Activated T-cell treated with anti-CD3 and anti-CD28 coated beads, Interleukin-2, amount 50 U/mL, for 48 hours (primary cell): ENCODE data around the gene MGA.
A peak's percentile ranks its signal among the peaks of the same experiment; 100 is the strongest.
"Not testable (repeated sequence)": the region's sequence is repeated elsewhere in the genome, so short reads cannot be mapped to it uniquely, and the experiment has no call there.

ENCODE experiments used
- DNase-seq, 2 experiments: peaks; one replicate each; pipeline ENCODE4 v3.0.0-alpha.2; 2020

MGA gene

DNA sequence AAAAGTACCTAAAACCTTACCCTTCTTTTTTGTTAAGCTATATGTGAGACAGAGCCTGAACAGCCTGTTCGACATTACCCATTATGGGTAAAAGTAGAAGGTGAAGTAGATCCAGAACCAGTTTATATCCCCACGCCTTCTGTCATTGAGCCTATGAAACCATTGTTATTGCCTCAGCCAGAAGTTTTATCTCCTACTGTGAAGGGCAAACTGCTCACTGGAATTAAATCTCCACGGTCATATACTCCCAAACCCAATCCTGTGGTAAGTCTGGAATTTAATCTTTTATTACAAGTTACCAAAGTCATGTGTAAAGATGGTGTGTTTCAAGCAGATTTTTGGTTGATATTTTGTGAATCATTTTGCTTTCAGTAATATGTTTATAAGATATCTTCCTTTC, 66.9 kb downstream of the MGA start:
- DNase-seq: no peak

DNA sequence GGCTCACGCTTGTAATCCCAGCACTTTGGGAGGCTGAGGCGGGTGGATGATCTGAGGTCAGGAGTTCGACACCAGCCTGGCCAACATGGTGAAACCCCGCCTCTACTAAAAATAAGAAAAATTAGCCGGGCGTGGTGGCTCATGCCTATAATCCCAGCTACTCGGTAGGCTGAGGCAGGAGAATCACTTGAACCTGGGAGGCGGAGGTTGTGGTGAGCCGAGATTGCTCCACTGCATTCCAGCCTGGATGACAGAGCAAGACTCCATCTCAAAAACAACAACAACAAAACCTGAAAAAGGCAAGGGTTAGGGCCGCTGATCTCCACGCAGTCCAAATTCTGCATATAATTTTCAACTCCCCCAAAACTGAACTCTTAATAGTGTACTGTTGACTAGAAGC, 67.9 kb downstream of the MGA start:
- not testable (repeated sequence) for DNase-seq

- DNase-seq: no peak
These were observed 70.3 kb downstream of the MGA start for GRCh38 chr15:41730543-41730942.

GRCh38 chr15:41732483-41732882, 72.3 kb downstream of the MGA start:
- no peak for DNase-seq

GRCh38 chr15:41734079-41734478, 73.9 kb downstream of the MGA start:
- no peak for DNase-seq

DNA sequence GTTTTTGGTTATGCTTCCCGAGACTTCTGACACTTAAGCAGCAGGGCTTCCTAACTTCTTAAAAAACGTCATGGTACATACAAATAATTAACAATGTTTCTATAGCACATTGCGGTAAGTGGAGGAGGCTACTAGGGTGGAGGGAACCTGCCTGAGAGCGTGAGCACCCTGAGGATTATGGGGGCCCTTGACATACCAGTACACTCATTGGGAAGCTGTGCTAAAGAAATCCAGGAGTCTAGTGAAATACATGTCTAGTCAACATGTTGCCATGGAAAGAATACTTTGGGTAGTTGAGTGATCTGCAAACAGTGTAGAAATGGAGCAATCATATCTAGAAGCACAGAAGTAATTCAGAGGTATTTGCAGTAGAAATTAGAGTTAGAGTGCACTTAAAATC, 74.8 kb downstream of the MGA start:
- DNase-seq: no peak

DNA sequence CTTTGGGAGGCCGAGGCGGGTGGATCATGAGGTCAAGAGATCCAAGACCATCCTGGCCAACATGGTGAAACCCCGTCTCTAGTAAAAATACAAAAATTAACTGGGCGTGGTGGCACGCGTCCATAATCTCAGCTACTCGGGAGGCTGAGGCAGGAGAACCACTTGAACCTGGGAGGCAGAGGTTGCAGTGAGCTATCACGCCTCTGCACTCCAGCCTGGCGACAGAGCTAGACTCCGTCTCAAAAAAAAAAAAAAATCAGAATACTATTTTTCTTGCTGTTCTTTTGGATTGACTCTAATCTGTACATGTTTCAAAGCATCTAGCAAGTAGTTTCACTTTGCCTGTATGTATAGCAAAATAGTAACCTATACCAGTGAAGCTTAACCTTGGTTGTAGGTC, 75.3 kb downstream of the MGA start:
- DNase-seq: not testable (repeated sequence)

- no peak for DNase-seq
These were observed 86.6 kb downstream of the MGA start for GRCh38 chr15:41746802-41747201.

DNA sequence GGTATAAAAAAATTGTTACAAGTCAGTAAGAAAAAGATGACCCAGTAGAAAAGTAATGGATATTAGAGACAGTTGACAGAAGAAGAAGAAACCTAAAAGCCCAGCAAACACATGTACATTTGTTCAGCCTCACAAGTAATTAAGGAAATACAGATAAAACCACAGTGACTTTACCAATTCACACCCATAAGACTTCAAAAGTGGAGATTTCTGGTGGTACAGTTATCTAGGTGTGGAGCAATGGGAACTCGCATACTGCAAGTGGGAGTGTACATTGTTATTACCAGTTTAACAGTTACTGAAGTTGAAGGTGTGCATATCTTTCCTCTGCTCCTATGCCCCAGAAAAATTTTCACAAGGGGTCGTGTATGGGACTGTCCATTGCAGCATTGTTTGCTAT, 96.0 kb downstream of the MGA start:
- DNase-seq: no peak

- DNase-seq: peak; percentile 49 to 63
These were observed 112.6 kb downstream of the MGA start for GRCh38 chr15:41772720-41773331.

GRCh38 chr15:41773332-41773728, 113.1 kb downstream of the MGA start:
- no peak for DNase-seq

- DNase-seq: no peak
These were observed 113.5 kb downstream of the MGA start for GRCh38 chr15:41773729-41774061.

DNA sequence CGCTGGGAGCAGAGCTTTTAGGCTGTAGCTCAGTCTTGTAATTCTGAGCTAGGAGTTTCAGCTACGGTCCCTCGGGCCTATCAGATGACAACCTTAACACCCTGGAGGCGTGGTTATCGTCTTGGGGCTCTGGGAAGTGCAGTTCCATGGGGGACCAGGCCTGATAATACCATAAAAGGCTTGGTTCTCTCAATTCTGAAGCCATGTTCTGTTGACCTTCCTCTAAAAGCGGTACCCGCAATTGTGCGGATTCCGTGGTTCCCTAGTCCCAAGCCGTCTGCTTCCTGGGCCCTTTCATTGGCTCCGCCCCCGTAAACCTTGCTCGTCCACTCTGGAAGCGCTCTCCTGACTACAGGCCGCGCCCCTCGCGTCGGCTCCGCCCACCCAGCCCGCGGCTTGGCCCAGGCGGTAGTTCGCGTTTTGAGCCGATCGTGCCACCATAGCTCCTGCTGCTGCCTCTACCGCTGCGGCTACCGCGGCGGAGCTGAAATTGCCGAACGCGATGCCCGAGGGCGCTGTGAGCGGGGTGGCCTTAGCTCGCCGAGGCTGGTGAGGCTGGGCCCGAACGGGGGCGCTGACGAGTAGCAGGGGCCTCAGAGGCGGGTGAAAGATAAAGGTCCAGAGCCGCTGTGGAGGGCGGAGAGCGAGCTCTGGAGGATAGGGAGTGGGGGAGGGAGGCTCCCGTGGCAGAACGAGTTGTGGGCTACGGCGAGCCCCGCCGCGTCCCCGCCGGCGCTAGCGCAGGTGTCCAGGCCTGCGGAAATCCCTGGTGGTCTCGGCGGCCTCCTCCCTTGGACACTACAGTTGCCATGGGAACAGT, 114.1 kb downstream of the MGA start, which contains the start of gene MAPKBP1:
MAPKBP1 (plus strand) TSS at position 423 of the 820 bp plus-strand sequence. CDS start 792 bp downstream, outside the sequence.
- peak; percentile 98 to 99 for DNase-seq

GRCh38 chr15:41774882-41775417, 114.7 kb downstream of the MGA start:
- no peak for DNase-seq

GRCh38 chr15:41775651-41776050, 115.4 kb downstream of the MGA start:
- no peak for DNase-seq

GRCh38 chr15:41777421-41777973, 117.3 kb downstream of the MGA start:
- DNase-seq: no peak

DNA sequence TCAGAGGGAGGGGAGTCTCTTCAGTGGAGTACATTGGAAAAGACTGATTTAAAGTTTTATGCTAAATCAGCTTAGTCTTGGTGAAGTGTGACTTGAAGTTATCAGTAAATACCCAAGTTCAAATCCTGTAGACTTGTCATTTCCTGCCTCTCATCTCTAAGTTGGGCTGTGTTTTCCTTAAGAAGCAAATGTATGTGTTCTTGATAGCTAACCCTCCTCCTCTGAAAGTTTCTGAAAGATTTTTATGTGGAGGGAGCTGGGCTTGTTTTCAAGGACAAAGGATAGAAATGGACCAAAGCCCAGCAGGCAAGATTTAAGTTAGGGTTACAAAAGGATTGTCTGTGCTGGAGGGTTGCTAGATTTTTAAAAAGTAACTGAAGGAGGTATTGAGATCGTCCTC, 118.3 kb downstream of the MGA start:
- no peak for DNase-seq

- no peak for DNase-seq
These were observed 119.5 kb downstream of the MGA start for GRCh38 chr15:41779662-41780157.

- DNase-seq: no peak
These were observed 120.1 kb downstream of the MGA start for GRCh38 chr15:41780266-41780665.

DNA sequence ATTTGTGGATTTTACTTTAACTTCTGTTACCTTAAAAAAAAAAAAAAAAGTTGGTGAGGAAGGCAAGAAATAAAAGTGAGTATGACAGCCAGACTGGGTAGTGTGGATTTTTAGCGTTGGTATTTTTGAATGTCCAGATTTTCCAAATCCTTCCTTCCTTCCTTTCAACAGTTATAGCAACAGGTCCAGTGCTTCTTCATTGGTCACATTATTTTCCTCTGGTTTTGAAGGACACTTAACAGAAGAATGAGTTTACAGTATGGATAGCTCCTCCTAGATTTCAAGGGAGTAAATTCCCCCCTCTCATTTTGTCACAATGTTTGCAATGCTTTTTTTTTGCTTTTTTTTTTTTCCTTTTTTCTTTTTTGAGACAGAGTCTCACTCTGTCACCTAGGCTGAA, 120.5 kb downstream of the MGA start:
- no peak for DNase-seq

DNA sequence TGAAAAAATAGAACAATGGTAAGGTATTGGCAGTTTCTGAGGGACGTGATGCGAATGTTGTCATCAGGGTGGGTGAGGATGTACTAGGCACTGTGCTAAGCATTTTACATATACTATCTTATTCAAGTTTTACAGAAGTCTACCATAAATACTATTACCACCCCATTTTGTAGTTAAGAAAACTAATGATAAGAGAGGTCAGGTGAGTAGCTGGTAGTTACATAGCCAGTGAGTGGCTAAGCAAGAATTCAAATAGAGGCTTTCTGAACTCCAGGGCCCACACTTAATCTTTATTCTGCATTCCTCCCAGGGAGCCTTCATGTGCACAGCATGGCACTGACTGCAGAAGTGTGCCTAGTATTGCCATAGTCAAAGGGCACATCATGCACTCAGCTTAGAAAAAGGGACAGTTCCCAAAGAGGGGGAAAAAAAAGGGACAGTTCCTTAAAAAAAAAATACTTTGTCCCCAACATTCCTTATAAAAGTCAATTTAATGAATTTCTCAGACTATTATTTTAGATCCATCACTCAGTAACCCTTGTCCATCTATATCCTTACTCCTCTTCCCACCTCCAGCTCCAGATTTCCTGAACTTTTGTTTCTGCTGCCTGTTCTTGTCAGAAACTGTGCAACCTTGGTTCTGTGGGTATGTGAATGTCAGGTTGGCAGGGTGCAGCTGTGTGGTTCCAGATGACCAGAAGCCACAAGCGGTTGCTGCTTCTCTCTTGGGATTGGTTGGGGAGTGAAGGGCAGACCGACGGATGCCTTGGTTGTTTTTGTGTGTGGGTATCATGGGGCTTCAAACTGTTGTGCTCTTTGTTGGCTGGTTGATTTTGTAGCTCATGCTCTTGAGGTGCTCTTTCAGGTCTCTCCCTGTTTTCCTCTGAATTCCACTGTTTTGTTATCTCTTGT, 122.4 kb downstream of the MGA start:
- DNase-seq: no peak

DNA sequence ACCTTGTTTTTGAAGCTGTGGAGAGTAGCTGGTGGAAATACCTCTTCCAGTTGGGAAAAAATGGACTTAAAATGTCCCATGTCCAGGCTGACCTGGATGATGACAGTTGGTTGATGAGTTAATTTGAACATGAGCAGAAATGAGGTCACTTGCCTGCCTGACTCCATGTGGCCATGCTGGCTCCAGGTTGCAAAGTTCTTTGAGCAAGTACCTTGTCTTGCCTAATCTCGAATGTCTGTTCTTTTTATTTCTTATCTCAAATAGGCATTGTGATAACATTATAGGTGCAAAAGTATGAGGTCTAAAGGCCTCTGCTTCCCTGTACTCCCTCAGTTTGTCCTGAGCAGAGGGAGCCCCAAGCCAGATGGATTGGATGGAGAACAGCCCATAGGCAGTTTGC, 123.1 kb downstream of the MGA start:
- DNase-seq: no peak

DNA sequence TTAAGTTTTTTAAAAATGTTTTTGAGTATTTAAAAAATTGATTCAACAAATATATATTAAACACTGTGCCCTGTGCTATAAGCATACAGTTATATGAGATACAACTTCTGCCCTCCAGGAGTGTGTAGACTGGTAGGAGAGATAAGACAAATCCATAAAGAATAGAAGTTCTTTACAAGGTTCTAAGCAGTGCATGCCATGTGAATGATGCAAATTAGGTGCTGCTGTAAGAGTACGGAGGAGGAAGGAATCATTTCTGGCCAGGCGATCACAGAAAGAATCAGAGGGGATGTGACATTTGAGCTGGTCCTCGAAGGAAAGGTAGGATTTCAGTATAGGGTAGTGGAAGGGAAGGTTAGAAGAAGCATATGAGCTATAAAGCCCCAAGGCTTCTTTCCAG, 128.1 kb downstream of the MGA start:
- no peak for DNase-seq
